ENCODE data around the gene LZTS2.

Gene LZTS2

DNA sequence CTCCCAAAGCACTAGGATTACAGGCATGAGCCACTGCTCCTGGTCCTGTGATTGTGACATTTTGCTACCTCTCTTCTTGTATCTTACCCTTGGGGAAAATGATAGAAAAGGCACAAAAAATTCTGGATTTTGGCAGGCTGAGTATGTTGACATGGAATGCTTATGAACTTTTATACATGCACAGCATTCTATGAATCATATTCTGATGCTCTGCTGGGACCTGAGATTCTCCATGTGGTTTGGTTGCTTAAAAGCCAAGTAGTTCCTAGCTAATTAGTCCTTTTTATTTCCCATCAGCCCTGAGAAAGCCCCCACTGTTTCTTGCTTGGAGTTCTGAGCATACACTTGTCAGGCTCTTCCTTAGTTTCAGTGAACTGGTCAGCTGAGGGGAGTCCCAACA is 53.9 kb downstream of the LZTS2 start:
- Histone ChIP-seq H3K4me3 (replicated peaks; ENCODE audit: insufficient read depth, low read length) (no peak overlapping the region), H3K27ac (replicated peaks) (no peak overlapping the region), H3K27me3 (ENCODE audit: insufficient read depth, poor library complexity, severe bottlenecking) (peaks cover 2% of the 10 kb centered on the region)
- no peak for DNase-seq (ENCODE audit: low read depth in 1 of 2, low spot score in 1 of 2)
- TF ChIP-seq SPI1 (IDR thresholded peaks at IDR 0.05; ENCODE audit: borderline replicate concordance, low read depth): no peak
- no peak for TF ChIP-seq POLR2AphosphoS5 (IDR thresholded peaks at IDR 0.05; ENCODE audit: low read depth)
- TF ChIP-seq, protein P1, sequence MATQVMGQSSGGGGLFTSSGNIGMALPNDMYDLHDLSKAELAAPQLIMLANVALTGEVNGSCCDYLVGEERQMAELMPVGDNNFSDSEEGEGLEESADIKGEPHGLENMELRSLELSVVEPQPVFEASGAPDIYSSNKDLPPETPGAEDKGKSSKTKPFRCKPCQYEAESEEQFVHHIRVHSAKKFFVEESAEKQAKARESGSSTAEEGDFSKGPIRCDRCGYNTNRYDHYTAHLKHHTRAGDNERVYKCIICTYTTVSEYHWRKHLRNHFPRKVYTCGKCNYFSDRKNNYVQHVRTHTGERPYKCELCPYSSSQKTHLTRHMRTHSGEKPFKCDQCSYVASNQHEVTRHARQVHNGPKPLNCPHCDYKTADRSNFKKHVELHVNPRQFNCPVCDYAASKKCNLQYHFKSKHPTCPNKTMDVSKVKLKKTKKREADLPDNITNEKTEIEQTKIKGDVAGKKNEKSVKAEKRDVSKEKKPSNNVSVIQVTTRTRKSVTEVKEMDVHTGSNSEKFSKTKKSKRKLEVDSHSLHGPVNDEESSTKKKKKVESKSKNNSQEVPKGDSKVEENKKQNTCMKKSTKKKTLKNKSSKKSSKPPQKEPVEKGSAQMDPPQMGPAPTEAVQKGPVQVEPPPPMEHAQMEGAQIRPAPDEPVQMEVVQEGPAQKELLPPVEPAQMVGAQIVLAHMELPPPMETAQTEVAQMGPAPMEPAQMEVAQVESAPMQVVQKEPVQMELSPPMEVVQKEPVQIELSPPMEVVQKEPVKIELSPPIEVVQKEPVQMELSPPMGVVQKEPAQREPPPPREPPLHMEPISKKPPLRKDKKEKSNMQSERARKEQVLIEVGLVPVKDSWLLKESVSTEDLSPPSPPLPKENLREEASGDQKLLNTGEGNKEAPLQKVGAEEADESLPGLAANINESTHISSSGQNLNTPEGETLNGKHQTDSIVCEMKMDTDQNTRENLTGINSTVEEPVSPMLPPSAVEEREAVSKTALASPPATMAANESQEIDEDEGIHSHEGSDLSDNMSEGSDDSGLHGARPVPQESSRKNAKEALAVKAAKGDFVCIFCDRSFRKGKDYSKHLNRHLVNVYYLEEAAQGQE (IDR thresholded peaks at IDR 0.05; ENCODE audit: insufficient replicate concordance, low read depth): no peak
- no peak for TF ChIP-seq GABPA (IDR thresholded peaks at IDR 0.05; ENCODE audit: low read depth)
- TF ChIP-seq, protein P2, sequence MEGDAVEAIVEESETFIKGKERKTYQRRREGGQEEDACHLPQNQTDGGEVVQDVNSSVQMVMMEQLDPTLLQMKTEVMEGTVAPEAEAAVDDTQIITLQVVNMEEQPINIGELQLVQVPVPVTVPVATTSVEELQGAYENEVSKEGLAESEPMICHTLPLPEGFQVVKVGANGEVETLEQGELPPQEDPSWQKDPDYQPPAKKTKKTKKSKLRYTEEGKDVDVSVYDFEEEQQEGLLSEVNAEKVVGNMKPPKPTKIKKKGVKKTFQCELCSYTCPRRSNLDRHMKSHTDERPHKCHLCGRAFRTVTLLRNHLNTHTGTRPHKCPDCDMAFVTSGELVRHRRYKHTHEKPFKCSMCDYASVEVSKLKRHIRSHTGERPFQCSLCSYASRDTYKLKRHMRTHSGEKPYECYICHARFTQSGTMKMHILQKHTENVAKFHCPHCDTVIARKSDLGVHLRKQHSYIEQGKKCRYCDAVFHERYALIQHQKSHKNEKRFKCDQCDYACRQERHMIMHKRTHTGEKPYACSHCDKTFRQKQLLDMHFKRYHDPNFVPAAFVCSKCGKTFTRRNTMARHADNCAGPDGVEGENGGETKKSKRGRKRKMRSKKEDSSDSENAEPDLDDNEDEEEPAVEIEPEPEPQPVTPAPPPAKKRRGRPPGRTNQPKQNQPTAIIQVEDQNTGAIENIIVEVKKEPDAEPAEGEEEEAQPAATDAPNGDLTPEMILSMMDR (IDR thresholded peaks at IDR 0.05; ENCODE audit: insufficient read depth, low read length): no peak

DNA sequence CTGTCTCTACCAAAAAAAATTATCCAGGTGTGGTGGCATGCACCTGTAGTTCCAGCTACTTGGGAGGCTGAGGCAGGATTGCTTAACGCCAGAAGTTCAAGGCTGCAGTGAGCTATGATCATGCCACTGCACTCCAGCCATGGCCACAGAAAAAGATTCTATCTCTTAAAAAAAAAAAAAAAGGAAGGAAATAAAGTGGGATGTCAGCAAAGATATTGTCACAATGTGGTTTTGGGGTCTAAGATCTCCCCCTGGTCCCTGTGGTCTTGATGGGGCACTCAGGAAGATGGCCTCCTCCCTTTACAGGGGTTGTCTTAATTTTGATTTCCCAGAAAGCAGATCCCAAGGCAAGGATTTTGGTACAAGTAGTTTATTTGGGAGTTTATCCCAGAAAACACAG is 54.7 kb downstream of the LZTS2 start:
- TF ChIP-seq, protein P1 (IDR thresholded peaks at IDR 0.05; ENCODE audit: insufficient replicate concordance, low read depth): no peak
- TF ChIP-seq POLR2AphosphoS5 (IDR thresholded peaks at IDR 0.05; ENCODE audit: low read depth) (no peak), GABPA (IDR thresholded peaks at IDR 0.05; ENCODE audit: low read depth) (no peak), SPI1 (IDR thresholded peaks at IDR 0.05; ENCODE audit: borderline replicate concordance, low read depth) (no peak)
- TF ChIP-seq, protein P2 (IDR thresholded peaks at IDR 0.05; ENCODE audit: insufficient read depth, low read length): no peak
- no peak for DNase-seq (ENCODE audit: low read depth in 1 of 2, low spot score in 1 of 2)
- Histone ChIP-seq H3K27me3 (ENCODE audit: insufficient read depth, poor library complexity, severe bottlenecking) (peaks cover 2% of the 10 kb centered on the region), H3K27ac (replicated peaks) (no peak overlapping the region), H3K4me3 (replicated peaks; ENCODE audit: insufficient read depth, low read length) (no peak overlapping the region)

DNA sequence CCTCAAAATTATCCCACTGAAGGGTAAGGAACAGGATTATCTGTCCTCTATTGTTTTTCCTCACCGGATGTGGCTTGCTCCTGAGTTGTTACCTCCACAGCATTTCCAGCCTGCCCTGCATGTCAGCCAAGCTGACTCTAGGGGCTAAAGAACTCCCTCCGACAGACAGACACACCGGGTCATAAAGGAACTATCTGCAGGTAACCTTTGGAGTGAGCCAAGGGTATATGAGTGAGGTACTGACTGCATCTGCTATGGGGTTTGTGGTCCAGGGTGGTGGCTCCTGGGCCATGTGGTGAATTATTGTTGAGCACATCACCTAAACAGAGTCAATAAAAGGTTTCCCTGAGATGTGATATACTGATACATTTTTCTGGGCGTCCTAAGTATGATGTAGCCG is 55.3 kb downstream of the LZTS2 start:
- H3K27me3 ChIP-seq (ENCODE audit: insufficient read depth, poor library complexity, severe bottlenecking): peaks cover 2% of the 10 kb centered on the region
- DNase-seq (ENCODE audit: low read depth in 1 of 2, low spot score in 1 of 2): no peak
- TF ChIP-seq, protein P1 (IDR thresholded peaks at IDR 0.05; ENCODE audit: insufficient replicate concordance, low read depth): no peak
- no peak for TF ChIP-seq POLR2AphosphoS5 (IDR thresholded peaks at IDR 0.05; ENCODE audit: low read depth)
- H3K4me3 ChIP-seq (replicated peaks; ENCODE audit: insufficient read depth, low read length): no peak overlapping the region
- H3K27ac ChIP-seq (replicated peaks): no peak overlapping the region

DNA sequence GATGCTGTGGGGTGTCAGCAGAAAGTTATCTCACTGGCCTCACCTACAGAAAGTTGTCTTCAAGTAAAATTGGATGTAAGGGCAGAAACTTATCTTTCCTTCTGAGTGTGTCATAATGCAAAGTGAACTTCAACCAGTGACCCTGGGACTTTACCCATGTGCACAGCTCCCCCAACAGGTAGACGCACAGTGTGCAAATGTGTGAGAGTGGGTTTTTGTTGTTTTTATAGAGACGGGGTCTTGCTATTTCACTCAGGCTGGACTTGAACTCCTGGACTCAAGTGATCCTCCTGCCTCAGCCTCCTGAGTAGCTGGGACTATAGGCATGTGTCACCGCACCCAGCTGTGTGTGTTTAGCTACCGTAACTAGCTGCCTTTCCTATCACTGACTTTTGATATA is 55.8 kb downstream of the LZTS2 start:
- no peak for DNase-seq (ENCODE audit: low read depth in 1 of 2, low spot score in 1 of 2)
- Histone ChIP-seq H3K27ac (replicated peaks) (no peak overlapping the region), H3K27me3 (ENCODE audit: insufficient read depth, poor library complexity, severe bottlenecking) (no peaks in the 10 kb centered on the region), H3K4me3 (replicated peaks; ENCODE audit: insufficient read depth, low read length) (no peak overlapping the region)
- TF ChIP-seq POLR2AphosphoS5 (IDR thresholded peaks at IDR 0.05; ENCODE audit: low read depth): no peak
- TF ChIP-seq GABPA (IDR thresholded peaks at IDR 0.05; ENCODE audit: low read depth): no peak
- no peak for TF ChIP-seq SPI1 (IDR thresholded peaks at IDR 0.05; ENCODE audit: borderline replicate concordance, low read depth)
- TF ChIP-seq, protein P2 (IDR thresholded peaks at IDR 0.05; ENCODE audit: insufficient read depth, low read length): no peak
